ENCODE data around the gene THADA. TPM values are rescaled to one million over a fixed set of nuclear protein-coding genes. Genes with fewer than 3 reads are reported as not detected.

The THADA gene
- total RNA-seq, 1 experiment from 2014 or later: 20.1 TPM

DNA sequence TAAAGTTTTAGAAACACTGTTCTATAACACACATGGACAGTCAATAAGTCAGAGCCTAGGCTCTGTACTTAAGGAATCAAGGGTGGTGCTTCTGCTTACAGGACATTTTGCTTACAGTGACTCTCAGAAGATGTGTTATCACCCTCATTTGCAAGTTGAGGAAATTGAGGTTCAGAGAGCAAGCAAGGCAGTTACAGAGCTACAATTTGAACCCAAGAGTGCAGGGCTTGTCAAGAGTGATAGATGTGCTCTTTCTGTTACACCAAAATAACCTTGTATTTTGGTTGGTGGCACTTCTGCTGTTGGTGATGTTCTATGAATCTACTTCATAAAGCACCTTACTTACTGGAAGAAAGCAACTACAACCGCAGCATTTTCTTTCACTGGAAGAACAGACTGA is 170.2 kb downstream of the THADA start:
- Histone ChIP-seq H3K79me2 (ENCODE audit: insufficient read depth, low read length) (no peaks in the 10 kb centered on the region), H3K56ac (ENCODE audit: insufficient read length, low read depth, low read length) (no peak overlapping the region), H3K23ac (ENCODE audit: insufficient read length, low read depth, low read length) (no peak overlapping the region), H3T11ph (ENCODE audit: low read length) (no peak overlapping the region), H2BK15ac (ENCODE audit: low read depth, low read length) (no peak overlapping the region), H2BK20ac (ENCODE audit: low read depth, low read length, poor library complexity, severe bottlenecking) (no peak overlapping the region), H3K14ac (ENCODE audit: insufficient read depth, low read length) (no peak overlapping the region), H2BK12ac (ENCODE audit: insufficient read length, low read depth, low read length) (no peak overlapping the region), H3K79me1 (ENCODE audit: insufficient read depth, low read depth, low read length, poor library complexity, severe bottlenecking) (no peaks in the 10 kb centered on the region), H3K27ac (ENCODE audit: insufficient read length, low read depth, low read length) (no peak overlapping the region), H2AK5ac (ENCODE audit: insufficient read length, low read length) (no peak overlapping the region), H4K20me1 (ENCODE audit: control insufficient read depth, insufficient read depth, insufficient read length) (no peaks in the 10 kb centered on the region), H2AFZ (ENCODE audit: low read length) (no peak overlapping the region), H3K4me2 (ENCODE audit: insufficient read depth, insufficient read length, low read length) (no peak overlapping the region), H2BK120ac (ENCODE audit: low read depth, low read length, poor library complexity, severe bottlenecking) (no peak overlapping the region), H3K27me3 (ENCODE audit: insufficient read depth, low read length) (no peaks in the 10 kb centered on the region), H3K9ac (ENCODE audit: extremely low read depth, insufficient read length, low read length) (no peak overlapping the region), H3K4ac (ENCODE audit: low read depth, low read length) (no peak overlapping the region), H4K8ac (replicated peaks; ENCODE audit: insufficient read length, low read depth, low read length) (no peak overlapping the region), H3K18ac (ENCODE audit: insufficient read length, low read depth, low read length) (no peak overlapping the region), H3K23me2 (ENCODE audit: insufficient read length, low read depth, low read length, poor library complexity, severe bottlenecking) (no peaks in the 10 kb centered on the region), H2BK5ac (ENCODE audit: insufficient read length, low read length) (no peak overlapping the region), H4K91ac (ENCODE audit: insufficient read length, low read depth, low read length) (no peak overlapping the region), H3K4me1 (ENCODE audit: insufficient read depth, low read length) (no peaks in the 10 kb centered on the region), H3K9me3 (ENCODE audit: control insufficient read depth, low read depth, low read length) (no peaks in the 10 kb centered on the region), H4K5ac (ENCODE audit: insufficient read length, low read depth, low read length) (no peak overlapping the region)
- no peak overlapping the region for H3K27ac Mint-ChIP-seq
- no peaks in the 10 kb centered on the region; a peak in 1 of 4 replicates for H3K4me1 Mint-ChIP-seq
- DNase-seq: no peak
- H3K36me3 Mint-ChIP-seq (ENCODE audit: insufficient read depth in 1 of 3, low read depth in 3 of 3): peaks cover 0 to 9% (median 4%) of the 10 kb centered on the region in 3 experiments; a peak in 2 of 7 replicates
- no peak overlapping the region for H3K4me3 Mint-ChIP-seq
- H3K9me3 Mint-ChIP-seq: no peaks in the 10 kb centered on the region
- TF ChIP-seq CTCF (conservative IDR thresholded peaks at IDR 0.05): no peak
- WGBS (ENCODE audit: extremely low coverage, insufficient read length, low lambda C conversion rate): no CpG with 5 or more reads among the region's 1 CpG
- H3K27me3 Mint-ChIP-seq (ENCODE audit: low read depth): no peaks in the 10 kb centered on the region

Data from H9 (cell line).